Activated CD8-positive, alpha-beta memory T cell treated with anti-CD3 and anti-CD28 coated beads for 48 hours (primary cell): Measurements from ENCODE around the gene SF3B1.
"Not testable (repeated sequence)": the region's sequence is repeated elsewhere in the genome, so short reads cannot be mapped to it uniquely, and the experiment has no call there.

Source experiments
- DNase-seq, 3 experiments: peaks; one replicate each; pipeline ENCODE4 v3.0.0-alpha.2; 2020; ENCODE audit warnings: low read depth in 2 of 3, low spot score in 2 of 3

Gene SF3B1

GRCh38 chr2:197379308-197379917 is 55.4 kb downstream of the SF3B1 start:
- DNase-seq, result not testable (repeated sequence)

- DNase-seq, result peak in 1 of 3 experiments; percentile 21
These were observed 56.1 kb downstream of the SF3B1 start for GRCh38 chr2:197378494-197379307.

GRCh38 chr2:197378086-197378485 is 56.7 kb downstream of the SF3B1 start:
- no peak for DNase-seq

- DNase-seq, result no peak
These were observed 57.2 kb downstream of the SF3B1 start for GRCh38 chr2:197377670-197378069.

GRCh38 chr2:197372592-197372991 is 62.2 kb downstream of the SF3B1 start:
- no peak for DNase-seq

GRCh38 chr2:197370664-197371063 is 64.2 kb downstream of the SF3B1 start:
- not testable (repeated sequence) for DNase-seq

- DNase-seq, result no peak
These were observed 64.9 kb downstream of the SF3B1 start for GRCh38 chr2:197369933-197370320.

- DNase-seq, result no peak
These were observed 65.4 kb downstream of the SF3B1 start for GRCh38 chr2:197369228-197369932.

- DNase-seq, result no peak
These were observed 66.4 kb downstream of the SF3B1 start for GRCh38 chr2:197368412-197368811.

- no peak for DNase-seq
These were observed 70.8 kb downstream of the SF3B1 start for GRCh38 chr2:197363998-197364397.

- no peak for DNase-seq
These were observed 74.1 kb downstream of the SF3B1 start for GRCh38 chr2:197360744-197361156.

GRCh38 chr2:197359859-197360258 is 75.0 kb downstream of the SF3B1 start:
- DNase-seq, result no peak

GRCh38 chr2:197358931-197359330 is 75.9 kb downstream of the SF3B1 start:
- DNase-seq, result no peak

- no peak for DNase-seq
These were observed 76.8 kb downstream of the SF3B1 start for GRCh38 chr2:197357986-197358385.

- no peak for DNase-seq
These were observed 78.7 kb downstream of the SF3B1 start for GRCh38 chr2:197356136-197356535.

GRCh38 chr2:197354169-197354558 is 80.7 kb downstream of the SF3B1 start:
- no peak for DNase-seq

- no peak for DNase-seq
These were observed 81.2 kb downstream of the SF3B1 start for GRCh38 chr2:197353393-197354168.

GRCh38 chr2:197349699-197350098 is 85.1 kb downstream of the SF3B1 start:
- no peak for DNase-seq

- no peak for DNase-seq
These were observed 86.0 kb downstream of the SF3B1 start for GRCh38 chr2:197348721-197349360.

GRCh38 chr2:197345846-197346370 is 88.9 kb downstream of the SF3B1 start:
- DNase-seq, result no peak

- DNase-seq, result not testable (repeated sequence)
These were observed 90.9 kb downstream of the SF3B1 start for GRCh38 chr2:197343968-197344367.
